Measurements from ENCODE around the gene FIGNL1.

Gene FIGNL1

GRCh38 chr7:50397971-50398324 lies 52.2 kb downstream of the FIGNL1 start:
- peaks cover 15% of the 10 kb centered on the region for H3K4me1 ChIP-seq (ENCODE audit: insufficient read depth, low read length, poor library complexity, severe bottlenecking)
- peaks cover 12% of the 10 kb centered on the region for H4K20me1 ChIP-seq (ENCODE audit: insufficient read depth, low read length, poor library complexity, severe bottlenecking)
- H3K79me2 ChIP-seq (ENCODE audit: insufficient read depth, low read length): no peaks in the 10 kb centered on the region
- no peak overlapping the region for H3K4me3 ChIP-seq (ENCODE audit: low read length, poor library complexity, severe bottlenecking)
- H3K9me3 ChIP-seq (ENCODE audit: insufficient read depth, low read depth, low read length): no peaks in the 10 kb centered on the region
- H2AFZ ChIP-seq (ENCODE audit: low read length): no peak overlapping the region
- peaks cover 79% of the 10 kb centered on the region for H3K36me3 ChIP-seq (ENCODE audit: insufficient read depth, low read length)
- H3F3A ChIP-seq (ENCODE audit: low read depth): no peaks in the 10 kb centered on the region
- H3K4me2 ChIP-seq (ENCODE audit: low read depth, low read length, poor library complexity, severe bottlenecking): no peak overlapping the region
- H3K9me2 ChIP-seq (replicated peaks; ENCODE audit: low read depth, low read length): no peaks in the 10 kb centered on the region
- TF ChIP-seq EZH2phosphoT487 (IDR thresholded peaks at IDR 0.05; ENCODE audit: borderline replicate concordance) (no peak), CTCF (conservative IDR thresholded peaks at IDR 0.05; ENCODE audit: low read length) (no peak)
- no peak overlapping the region for H3K9ac ChIP-seq (ENCODE audit: low read depth, low read length, poor library complexity, severe bottlenecking)
- no peaks in the 10 kb centered on the region for H3K27me3 ChIP-seq (ENCODE audit: insufficient read depth, low read length, poor library complexity, severe bottlenecking)

DNA sequence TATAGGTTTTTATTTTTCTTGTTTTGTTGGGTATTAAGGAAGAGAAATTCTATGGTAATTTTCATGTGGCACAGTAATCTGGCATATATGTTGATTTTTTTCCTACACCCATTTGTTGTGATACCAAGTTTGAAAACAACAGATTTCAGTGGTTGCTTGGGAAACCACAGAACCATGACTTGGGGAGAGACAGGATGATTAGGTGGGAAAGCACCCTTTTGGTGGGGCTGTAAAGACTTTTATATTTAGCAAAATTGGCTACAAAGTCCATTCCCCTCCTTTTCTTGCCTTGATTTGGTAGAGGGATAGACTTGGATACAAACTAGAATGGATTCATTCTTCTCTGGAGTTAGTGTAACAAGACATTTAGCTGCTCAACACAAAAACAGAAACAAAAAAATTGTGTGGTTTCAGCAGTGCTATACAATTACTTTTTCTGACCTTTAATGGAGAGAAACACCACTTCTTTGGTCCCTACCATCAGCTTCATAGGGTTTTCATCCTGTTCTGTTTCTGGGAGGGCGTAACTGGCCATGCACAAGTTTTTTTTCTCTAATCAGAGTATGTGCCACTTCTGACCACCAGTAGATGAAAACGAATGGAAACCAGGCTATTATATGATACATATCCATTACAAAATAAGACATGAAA lies 52.7 kb downstream of the FIGNL1 start:
- Histone ChIP-seq H3K4me2 (ENCODE audit: low read depth, low read length, poor library complexity, severe bottlenecking) (no peak overlapping the region), H3K79me2 (ENCODE audit: insufficient read depth, low read length) (no peaks in the 10 kb centered on the region)

DNA sequence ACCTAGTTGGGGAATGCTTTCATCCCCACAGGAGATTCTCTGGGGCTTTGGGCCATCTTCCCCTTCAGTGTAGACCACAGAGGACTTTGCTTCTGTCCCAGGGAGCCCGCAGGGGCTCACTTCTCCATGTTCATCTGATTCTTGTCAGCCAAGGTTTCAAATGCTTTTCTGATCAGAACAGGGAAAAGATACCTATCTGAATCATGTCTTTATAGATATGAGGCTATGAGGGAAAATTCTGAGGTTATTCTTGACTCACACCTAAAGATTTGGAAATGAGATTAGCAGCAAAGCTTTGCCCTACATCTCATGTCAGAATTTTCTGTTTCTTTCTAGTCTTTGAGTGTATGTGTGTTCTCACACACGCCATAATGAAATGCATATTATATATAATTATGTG lies 53.3 kb downstream of the FIGNL1 start:
- Histone ChIP-seq H3K9me2 (replicated peaks; ENCODE audit: low read depth, low read length) (no peaks in the 10 kb centered on the region), H3K4me2 (ENCODE audit: low read depth, low read length, poor library complexity, severe bottlenecking) (no peak overlapping the region), H3K4me3 (ENCODE audit: low read length, poor library complexity, severe bottlenecking) (no peak overlapping the region), H3K9ac (ENCODE audit: low read depth, low read length, poor library complexity, severe bottlenecking) (no peak overlapping the region), H3K79me2 (ENCODE audit: insufficient read depth, low read length) (no peaks in the 10 kb centered on the region), H3F3A (ENCODE audit: low read depth) (no peaks in the 10 kb centered on the region), H3K9me3 (ENCODE audit: insufficient read depth, low read depth, low read length) (no peaks in the 10 kb centered on the region), H3K36me3 (ENCODE audit: insufficient read depth, low read length) (peaks cover 79% of the 10 kb centered on the region), H2AFZ (ENCODE audit: low read length) (no peak overlapping the region), H3K27me3 (ENCODE audit: insufficient read depth, low read length, poor library complexity, severe bottlenecking) (no peaks in the 10 kb centered on the region), H3K4me1 (ENCODE audit: insufficient read depth, low read length, poor library complexity, severe bottlenecking) (peaks cover 15% of the 10 kb centered on the region), H4K20me1 (ENCODE audit: insufficient read depth, low read length, poor library complexity, severe bottlenecking) (peaks cover 12% of the 10 kb centered on the region)
- TF ChIP-seq EZH2phosphoT487 (IDR thresholded peaks at IDR 0.05; ENCODE audit: borderline replicate concordance) (no peak), CTCF (conservative IDR thresholded peaks at IDR 0.05; ENCODE audit: low read length) (no peak)

More for the DNA sequence above, 52.7 kb downstream of the FIGNL1 start:
- H3F3A ChIP-seq (ENCODE audit: low read depth): no peaks in the 10 kb centered on the region
- TF ChIP-seq EZH2phosphoT487 (IDR thresholded peaks at IDR 0.05; ENCODE audit: borderline replicate concordance) (no peak), CTCF (conservative IDR thresholded peaks at IDR 0.05; ENCODE audit: low read length) (no peak)
- H2AFZ ChIP-seq (ENCODE audit: low read length): no peak overlapping the region
- peaks cover 79% of the 10 kb centered on the region for H3K36me3 ChIP-seq (ENCODE audit: insufficient read depth, low read length)
- H3K27me3 ChIP-seq (ENCODE audit: insufficient read depth, low read length, poor library complexity, severe bottlenecking): no peaks in the 10 kb centered on the region
- H3K9me2 ChIP-seq (replicated peaks; ENCODE audit: low read depth, low read length): no peaks in the 10 kb centered on the region
- H3K4me1 ChIP-seq (ENCODE audit: insufficient read depth, low read length, poor library complexity, severe bottlenecking): peaks cover 15% of the 10 kb centered on the region
- H3K4me3 ChIP-seq (ENCODE audit: low read length, poor library complexity, severe bottlenecking): no peak overlapping the region
- H4K20me1 ChIP-seq (ENCODE audit: insufficient read depth, low read length, poor library complexity, severe bottlenecking): peaks cover 12% of the 10 kb centered on the region
- no peaks in the 10 kb centered on the region for H3K9me3 ChIP-seq (ENCODE audit: insufficient read depth, low read depth, low read length)
- H3K9ac ChIP-seq (ENCODE audit: low read depth, low read length, poor library complexity, severe bottlenecking): no peak overlapping the region

All from Loucy (cell line).